Fibroblast of skin of abdomen (primary cell): ENCODE results near the gene DLX1.
"Not testable (repeated sequence)": the region's sequence is repeated elsewhere in the genome, so short reads cannot be mapped to it uniquely, and the experiment has no call there.

Experiments
- DNase-seq: peaks from one replicate; pipeline ENCODE4 v3.0.0-alpha.2; 2013

DLX1 gene

GRCh38 chr2:172120118-172120517 is 34.8 kb downstream of the DLX1 start:
- DNase-seq, result no peak

GRCh38 chr2:172128484-172128883 is 43.2 kb downstream of the DLX1 start:
- DNase-seq, result no peak

DNA sequence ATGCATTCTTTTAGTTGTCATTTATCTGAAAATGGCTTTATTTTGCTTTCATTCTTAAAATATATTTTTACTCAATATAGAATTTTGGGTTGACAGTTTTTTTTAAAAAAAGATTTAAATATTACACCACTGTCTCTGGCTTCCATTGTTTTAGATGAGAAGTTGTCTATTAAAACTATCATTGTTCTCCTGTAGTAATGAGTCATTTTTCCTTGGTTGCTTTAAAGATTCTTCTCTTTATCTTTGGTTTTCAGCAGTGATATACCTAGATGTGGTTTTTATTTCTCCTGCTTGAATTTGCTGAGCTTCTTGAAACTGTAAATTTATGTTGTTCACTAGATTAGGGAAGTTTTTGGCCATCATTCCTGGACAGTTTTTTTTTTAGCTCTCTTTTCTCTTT is 44.1 kb downstream of the DLX1 start:
- DNase-seq, result no peak

- no peak for DNase-seq
Measured at GRCh38 chr2:172131713-172132555, 46.6 kb downstream of the DLX1 start.

- no peak for DNase-seq
Measured at GRCh38 chr2:172134270-172134669, 49.0 kb downstream of the DLX1 start.

GRCh38 chr2:172135446-172135845 is 50.1 kb downstream of the DLX1 start:
- DNase-seq, result no peak

GRCh38 chr2:172137109-172137508 is 51.8 kb downstream of the DLX1 start:
- no peak for DNase-seq

- no peak for DNase-seq
Measured at GRCh38 chr2:172137943-172138342, 52.6 kb downstream of the DLX1 start.

GRCh38 chr2:172138727-172139126 is 53.4 kb downstream of the DLX1 start:
- DNase-seq, result not testable (repeated sequence)
